Fibroblast of peridontal ligament (primary cell): ENCODE results near the gene HOXC9.

ENCODE experiments used
- DNase-seq: peaks from one replicate; pipeline ENCODE4 v3.0.0-alpha.2; 2010; ENCODE audit errors: extremely low read depth

The HOXC9 gene

DNA sequence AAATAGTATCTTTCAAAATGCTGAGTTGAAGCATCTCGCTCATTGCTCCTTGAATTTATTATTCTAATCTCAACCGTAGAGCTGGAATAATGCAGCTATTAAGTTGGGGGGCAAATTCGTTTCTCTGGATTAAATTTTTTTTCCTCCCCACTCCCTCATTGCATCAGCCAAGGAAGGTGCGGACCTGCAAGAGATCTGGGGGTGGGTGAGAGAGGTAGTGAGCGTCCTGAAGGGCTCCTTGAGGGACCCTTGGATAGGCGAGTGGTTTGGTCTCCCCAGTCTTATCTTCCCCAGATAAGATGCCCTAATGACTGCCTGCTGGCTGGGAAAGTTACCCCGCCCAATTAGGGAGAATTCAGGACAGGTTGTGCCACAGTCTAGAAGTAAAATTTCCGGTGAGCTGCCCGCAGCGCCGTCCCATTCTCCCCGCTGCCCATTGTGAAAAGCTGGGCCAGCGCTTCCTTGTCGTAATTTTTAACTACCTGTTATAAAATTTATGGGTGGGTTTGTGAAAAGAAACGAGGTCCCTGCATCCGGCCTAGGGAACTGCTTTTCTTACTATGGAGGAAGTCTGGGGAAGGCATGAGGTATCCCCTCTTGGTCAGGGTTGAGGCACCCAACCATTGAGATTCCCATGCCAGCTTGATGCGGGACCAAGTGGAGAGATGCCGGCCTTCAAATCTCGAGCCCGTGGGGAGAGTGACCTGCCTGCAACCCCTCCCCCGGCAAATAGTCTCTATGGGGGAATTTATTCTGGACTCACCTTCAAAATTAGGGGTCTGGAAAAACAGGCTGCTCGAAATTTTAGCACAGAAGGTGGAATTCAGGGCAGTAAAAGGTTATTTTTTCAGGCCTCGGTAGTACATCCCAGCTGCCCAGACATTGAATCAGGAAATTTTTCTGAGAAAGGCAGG lies 15.3 kb downstream of the HOXC9 start:
- no peak for DNase-seq

DNA sequence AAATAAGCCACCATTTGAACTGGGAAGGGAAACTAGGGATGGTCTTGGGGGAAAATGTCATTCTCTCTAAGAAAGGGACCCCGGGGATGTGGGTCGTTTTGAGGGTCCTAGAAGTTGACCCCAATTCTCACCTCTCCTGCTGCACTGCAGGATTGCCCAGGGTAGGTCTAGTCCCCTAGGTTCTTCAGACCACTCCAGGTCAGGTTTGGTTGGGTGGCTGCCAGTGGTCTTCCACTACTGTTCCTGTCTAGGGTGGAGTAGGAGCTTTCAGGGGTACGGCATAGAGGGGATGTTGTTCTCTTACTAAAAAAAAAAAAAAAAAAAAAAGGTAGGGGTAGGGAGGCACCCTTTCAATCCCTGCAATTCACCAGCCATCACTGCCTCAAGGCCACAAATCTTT lies 16.1 kb downstream of the HOXC9 start:
- DNase-seq: no peak

DNA sequence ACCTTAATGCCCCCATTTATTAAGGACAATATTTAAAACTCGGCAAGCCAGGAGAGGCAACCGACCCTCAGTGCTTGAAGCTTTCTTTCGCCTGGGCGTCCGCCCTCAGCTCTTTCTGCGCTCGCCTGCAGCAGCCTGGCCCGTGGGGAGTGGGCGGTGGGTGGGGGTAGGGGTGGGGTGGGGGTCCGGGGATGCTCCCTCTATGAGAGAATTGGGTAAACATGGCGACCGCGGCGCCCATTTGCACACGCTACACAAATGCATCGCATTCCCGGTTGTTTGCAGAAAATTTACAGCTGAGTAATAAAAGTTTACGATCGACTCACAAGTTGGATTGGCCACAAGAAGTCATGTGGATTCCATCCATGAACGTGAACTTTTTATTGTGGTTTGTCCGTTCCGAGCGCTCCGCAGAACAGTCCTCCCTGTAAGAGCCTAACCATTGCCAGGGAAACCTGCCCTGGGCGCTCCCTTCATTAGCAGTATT lies 16.6 kb downstream of the HOXC9 start:
- no peak for DNase-seq

DNA sequence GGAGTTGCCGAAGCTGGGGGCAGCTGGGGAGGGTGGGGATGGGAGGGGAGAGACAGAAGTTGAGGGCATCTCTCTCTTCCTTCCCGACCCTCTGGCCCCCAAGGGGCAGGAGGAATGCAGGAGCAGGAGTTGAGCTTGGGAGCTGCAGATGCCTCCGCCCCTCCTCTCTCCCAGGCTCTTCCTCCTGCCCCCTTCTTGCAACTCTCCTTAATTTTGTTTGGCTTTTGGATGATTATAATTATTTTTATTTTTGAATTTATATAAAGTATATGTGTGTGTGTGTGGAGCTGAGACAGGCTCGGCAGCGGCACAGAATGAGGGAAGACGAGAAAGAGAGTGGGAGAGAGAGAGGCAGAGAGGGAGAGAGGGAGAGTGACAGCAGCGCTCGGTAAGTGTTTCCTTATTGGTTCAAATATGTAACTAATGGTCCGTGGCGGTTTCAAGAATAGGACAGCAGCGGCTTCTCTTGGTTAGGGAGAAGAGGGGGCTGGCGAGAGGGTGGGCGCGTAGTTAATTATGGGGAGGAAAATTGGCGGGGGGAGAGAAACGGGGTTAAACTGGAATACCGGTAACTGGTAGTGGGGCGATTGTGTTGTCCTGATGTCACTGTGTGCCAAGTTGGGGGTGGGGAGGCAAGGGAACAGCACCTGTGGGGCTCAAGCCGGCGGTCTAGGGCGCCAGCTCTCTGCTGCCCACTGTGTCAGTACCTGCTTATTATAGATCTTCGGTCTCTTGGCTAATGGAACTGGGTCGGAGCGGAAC lies 17.2 kb downstream of the HOXC9 start:
- DNase-seq: no peak

DNA sequence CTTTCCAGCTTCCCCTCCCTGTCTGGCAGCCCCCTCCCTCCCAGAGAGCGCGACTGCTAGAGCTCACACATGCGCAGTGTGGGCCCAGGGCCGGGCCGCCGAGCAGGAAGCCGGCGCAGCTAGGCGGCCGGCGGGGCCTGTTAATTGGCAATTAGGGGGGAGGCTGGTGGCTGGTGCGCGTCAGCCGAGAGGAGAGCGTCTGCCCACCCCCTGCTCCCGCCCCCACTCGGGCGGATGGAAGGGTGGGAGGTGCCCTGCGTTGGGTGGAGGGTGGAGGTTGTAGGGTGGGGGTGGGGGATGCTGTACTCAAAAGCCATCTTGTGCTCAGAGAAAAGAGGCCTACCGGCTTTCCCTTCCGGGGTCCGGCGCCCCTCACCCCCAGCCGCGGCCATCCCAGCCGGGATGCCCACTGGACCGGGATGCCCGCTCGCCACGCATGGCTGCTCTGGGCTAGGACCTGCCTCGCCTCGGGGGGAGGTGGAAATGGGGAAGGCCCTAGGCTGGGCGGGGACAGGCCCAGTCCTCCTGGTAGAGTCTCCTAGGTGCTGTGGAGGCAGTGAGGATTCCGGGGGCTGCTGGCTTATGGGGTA lies 18.0 kb downstream of the HOXC9 start:
- no peak for DNase-seq

DNA sequence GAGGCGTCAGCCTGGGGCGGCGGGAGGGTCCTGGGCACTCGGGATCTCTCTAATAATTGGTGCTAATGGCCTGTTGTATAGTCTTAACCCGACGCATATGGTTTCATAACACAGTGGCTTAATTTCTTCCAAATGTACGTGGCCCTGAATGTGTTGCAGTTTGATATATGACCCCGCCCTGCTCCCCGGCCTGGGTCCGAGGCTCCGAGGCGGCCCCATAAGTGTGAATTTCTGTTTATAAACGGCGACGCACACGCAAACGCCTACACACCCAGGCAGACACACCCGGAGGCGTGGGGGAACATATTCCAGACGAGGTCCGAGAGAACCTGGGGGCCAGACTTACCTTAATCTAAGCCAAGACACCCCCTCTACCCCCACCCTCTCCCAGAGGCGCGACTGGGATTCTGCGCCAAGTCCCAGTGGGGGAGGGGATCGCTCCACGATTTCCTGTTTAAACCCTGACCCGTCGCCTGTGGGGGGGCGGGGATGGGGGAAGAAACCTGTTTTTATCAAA lies 18.6 kb downstream of the HOXC9 start:
- no peak for DNase-seq

DNA sequence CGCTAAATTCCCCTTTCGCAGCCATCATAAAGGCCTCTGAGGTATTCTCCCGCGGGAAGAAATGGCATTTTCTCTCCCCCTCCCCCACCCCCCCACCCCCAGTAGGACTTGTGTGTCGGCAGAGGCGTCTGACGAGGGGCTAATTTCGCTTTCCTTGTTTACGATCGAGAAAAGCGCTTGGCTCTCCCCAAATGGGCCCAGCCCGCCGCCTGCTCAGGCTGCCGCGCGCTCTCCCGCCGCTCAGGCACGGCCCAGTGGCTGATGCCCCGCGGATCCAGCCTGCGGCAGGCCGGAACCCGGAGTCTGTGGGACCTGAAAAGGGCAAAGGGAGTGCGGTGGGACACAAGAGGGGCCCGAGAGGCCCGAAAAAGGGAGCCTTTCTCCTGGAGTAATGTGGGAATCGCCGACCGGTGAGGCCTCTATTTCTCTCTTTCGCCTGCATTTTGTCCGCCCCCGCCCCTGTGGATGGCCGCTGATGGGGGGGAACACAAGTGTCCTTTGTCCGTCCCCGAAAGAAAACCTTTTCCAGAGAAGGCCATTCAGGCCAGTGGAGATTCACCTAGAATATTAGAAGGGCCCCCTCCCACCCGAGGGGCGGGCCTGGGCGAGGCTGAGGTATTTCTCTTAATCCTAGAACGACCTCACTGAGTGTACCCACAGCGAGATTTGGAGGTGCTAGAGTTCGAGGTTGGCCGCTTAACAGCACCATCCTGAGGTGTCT lies 19.3 kb downstream of the HOXC9 start:
- no peak for DNase-seq

DNA sequence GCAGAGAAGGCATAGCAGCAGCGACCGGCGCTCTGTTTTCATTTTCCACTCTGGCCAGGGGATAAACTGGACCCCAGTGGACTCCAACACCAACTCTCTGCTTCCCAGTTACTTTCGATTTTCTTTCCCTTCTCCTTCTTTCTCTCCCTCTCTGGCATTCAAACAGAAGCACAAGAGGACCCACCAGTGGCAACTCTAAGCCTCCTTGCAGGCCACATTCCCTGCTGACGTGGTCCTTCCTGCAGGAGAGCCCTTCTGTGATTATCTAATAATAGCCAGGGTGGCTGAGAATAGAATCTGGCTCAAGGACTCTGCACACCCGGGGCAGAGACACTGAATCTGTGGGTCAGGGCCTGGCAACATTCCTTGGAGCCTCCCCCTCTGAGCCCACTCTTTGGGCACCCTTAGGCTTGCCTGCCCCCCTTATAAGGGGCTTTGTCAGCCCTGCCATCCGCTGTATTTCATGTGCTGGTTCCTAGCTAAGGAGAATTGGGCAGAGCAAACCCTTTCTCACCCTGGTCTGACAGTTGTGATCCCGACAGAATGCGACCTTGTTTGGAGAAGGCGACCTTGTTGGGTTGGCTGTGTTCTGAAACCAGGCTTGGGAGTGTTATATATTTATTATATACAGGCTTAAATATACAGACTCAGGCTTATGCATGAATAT lies 20.1 kb downstream of the HOXC9 start:
- no peak for DNase-seq

DNA sequence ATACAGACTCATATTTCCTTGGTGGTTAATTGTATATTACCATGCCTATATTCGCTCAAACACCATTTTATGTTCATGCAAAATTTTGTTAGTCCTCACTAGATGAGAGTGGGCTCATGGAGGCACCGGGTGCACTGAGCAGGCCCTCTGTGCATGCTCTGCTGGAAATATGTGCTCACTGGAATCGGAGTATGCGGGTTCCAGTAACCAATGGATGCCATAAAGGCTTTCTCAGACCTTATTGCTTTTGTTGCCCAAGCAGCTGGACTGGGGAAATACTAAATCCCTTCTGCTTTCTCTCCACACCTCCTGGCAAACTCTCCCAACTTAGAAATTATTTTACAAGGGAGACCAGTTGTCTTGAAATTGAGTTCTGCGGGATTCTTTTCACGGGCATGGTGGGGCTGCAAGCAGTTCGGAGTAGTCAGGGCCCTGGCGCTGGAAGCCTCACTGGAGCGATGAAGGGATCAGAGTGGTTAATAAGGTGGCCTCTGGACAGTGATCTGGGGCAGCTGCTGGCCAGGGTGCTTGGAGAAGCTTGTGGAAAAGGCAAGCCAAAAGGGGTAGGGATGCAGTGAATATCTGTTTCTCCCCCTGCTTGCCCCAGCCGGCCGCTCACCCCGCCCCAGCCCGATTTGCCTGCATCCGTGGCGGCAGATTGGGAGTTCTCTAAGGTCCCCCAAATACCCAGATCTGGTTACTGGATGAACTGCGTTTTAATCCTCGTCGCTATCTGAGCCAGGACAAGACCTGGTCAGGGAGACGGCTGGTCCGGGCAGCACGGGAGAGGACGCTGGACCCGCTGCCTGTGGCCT lies 20.8 kb downstream of the HOXC9 start:
- DNase-seq: no peak

DNA sequence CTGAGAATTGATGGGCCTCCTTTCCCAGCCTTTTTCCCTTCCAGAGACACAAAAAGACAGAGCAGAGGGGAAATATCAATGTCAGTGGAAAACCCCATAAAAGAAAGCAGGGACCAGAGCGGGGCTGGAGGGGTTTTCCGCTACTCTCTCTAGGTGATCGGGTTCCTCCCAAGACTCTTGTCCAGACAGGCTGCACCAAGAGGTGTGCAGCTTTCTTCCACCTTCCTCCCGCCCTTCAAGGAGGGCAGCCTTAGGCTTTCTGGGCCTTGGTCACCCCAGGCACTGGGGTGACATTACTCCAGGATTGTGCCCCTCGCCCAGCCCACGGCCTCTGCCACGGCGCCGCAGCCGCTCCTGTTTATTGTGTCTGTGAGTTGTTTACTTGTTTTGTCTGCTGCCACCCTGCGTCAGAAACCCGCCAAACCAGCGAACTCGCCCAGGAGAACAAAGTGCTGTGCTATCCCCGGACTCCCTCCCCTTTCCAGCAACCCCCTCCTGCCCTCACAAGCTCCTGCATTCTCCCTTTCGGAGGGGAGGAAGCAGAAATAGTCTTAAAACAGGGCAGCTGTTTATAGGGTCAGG lies 21.6 kb downstream of the HOXC9 start:
- DNase-seq: no peak

DNA sequence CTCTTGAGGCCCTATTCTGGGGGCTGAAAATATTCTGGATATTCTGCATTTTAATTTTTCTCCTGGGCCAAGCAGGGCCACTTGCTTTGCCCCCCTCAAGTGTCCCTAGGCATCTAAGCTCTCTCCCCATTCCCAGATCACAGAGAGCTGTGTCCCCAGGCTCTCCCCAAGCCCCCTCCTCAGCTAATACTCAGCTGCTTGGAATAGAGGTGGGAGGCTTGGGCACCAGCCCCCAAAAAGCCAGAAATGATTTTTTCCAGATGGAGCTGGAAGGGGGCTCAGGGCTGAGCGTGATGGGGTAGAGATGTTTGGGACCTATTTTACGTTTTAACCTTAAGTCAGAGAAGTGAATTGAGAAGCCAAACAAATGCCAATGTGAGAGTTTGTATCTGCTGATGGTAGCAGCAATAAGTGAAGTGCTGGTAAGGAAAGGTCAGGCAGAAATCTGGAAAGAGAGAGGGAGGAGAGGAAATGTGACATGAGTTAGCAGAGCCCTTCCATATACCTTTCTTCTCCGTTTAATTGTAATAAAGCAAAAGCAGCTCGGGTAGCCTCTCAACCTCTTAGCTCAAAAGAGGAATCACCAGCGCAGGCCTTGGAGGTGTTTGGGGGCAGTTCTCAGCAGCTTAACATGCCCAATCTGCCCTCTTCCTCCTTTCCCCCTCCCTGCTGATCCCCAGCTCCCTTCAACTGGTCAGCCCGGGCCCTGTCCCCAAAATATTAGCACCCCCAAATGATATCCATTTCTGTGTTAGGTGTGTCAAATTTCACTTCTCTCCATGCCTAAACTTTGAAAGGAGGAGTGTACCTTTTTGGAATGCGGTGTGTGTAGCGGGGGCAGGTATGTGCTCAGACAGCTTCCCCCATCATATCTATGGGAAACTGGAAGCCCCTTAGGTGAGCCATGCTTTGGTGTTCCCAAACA lies 23.3 kb downstream of the HOXC9 start:
- no peak for DNase-seq

DNA sequence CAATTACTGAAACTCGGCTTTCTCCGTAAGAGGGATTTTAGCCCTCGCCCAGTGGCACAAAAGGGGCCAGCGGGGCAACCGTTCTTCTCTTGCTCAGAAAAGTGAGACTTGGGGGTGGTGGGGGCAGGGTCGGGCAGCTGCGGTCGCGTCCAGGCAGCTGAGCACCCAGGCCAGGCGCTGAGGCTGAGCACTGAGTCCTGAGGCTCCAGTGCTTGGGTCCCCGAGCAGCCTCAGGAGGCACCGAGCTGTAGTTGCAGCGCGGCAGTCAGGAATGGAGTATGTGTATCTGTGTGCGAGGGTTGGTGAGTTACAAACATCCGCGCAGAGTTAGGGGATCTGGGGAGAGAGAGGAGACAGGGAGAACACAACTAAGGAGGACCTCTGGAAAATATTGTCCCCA lies 24.2 kb downstream of the HOXC9 start:
- DNase-seq: no peak

DNA sequence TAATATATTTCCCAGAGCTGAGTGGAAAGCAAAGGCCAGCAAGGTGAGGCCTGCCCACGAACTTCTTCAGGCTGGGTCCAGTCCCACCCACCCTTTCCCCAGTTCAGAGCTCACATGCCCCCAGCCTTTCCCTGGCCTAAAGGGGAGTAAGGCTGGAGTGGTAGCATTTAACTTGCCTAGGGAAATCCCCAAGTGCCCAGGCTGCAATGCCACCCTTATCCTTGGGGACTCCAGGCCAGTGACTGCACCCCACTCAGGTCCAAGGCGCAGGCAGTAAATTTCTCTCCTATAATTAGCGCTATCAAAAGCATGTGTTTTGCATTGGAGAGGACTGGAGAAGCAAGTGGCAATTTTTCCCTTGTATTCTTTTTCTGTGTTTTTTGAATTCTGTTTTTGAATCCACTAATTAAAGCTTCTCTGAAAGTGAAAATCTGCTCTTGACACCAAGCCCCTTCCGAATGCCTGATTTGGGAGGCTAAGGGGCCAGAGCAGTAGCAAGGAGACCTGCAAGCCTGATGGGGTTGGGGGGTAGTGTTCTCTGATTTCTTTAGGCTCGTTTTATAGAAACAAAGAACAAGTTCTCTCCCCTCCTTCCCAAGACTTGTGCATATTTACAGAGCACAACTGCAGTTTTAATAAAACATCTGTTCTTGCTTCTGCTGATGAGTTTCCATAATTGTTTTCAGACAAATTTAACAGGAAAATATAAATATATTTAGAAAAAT lies 24.8 kb downstream of the HOXC9 start:
- no peak for DNase-seq

DNA sequence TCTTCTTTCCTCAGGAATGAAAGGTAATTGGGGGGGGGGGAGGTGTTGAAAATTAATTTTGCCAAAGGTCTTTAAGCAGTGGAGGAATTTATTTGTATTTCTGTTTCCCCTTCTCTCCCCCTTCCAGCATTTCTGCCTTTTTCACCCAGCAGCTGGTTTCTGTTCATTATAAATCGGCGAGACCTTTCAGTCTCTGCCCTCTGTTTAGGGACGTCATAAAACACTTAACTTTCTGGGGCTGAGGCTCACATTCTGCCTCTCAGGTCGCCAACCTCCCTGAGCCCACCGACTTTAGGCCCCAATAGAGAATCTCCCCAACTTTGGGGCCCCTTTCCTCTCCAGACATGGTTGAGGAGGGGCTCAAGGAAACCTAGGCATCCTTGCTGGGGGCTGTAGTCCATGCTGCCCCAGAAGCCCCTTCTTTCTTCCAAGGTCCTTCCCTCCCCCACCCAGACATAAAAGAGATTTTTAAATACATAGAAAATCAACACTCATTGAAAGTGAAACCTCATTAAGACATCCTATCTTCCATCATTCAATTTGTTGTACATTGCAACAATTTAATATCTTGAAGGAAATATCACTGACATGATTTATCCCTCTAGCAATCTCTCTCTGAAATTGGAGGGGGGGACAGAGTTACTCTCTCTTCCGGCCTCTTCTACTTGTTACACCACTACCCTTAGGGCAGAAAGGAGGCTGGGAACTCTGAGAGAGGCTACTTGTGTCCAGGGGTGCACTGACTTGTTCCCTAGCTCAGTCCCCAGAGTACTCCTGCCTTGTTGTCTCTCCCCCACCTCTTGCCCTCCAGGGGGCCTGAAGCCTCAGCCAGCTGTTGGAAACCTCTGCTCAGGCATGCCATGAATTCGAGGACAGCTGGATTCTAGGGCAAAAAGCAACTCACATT lies 25.8 kb downstream of the HOXC9 start:
- no peak for DNase-seq

DNA sequence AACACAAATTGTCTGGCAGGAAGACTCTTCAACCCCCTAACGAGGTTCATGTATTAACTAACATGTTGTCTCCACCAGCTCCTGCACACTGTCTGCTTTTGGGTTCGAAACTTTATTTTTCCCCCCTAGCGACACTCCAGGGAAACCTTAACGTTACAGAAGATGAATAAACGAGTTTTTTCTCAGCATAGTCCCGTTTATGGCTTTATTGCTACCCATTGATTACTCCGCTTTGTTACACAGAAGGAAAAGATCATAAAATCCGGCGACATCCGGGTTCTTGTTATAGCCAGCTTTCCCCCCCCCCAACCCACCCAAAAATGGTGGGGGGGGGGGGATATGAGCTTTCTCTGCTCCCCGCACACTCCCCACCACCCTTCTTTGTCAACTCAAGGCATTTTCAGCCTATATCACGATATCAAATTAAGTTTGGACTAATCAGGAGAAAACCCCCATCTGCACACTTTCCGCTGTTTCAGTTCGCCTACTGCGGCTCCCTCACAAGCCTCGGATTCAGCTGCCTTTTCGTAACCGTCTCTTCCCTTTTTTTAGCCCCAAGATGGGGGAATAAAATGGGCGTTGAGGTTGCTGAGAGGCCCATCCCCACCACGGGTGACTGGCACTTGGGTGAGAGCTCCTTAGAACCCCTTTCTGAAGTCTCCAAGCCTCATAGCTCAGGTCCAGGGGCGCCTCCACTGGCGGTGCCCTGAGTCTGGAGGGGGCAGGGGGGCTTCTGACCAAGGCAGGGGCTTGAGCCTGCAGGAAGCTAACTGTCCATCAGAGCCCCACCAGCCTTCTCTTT lies 26.9 kb downstream of the HOXC9 start:
- DNase-seq: no peak

DNA sequence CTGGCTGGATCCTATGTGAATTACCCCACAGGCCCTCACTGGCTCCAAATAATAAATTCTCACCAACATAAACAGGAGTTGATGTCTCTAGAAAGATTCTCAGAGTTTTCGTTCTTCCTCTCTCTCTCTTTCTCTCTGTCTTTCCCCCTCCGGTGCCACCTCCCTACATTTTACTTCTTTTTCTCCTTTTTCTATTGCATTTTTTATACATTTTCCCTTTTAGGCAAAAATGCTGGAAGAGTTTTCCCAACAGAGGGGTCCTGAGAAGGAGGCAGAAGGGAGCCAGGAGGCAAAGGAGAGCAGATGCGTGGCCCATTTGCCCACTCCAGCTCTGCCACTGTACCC lies 27.5 kb downstream of the HOXC9 start:
- no peak for DNase-seq
